HEK293 (cell line): ENCODE results near the gene TTL.

Experiments
- BCL11A ChIP-seq: fragments of 450-650 bp; formaldehyde crosslinking; IDR thresholded peaks from 2 replicates; pipeline ENCODE4 v1.5.1; 2016; ENCODE audit warnings: low read depth, missing biosample characterization, missing genetic modification characterization
- CTCF ChIP-seq: fragments of 450-650 bp; formaldehyde crosslinking; IDR thresholded peaks from 2 replicates; pipeline ENCODE4 v1.5.1; 2016; ENCODE audit warnings: missing biosample characterization, missing genetic modification characterization
- GLI2 ChIP-seq: fragments of 450-650 bp; formaldehyde crosslinking; IDR thresholded peaks from 2 replicates; pipeline ENCODE4; 2017; ENCODE audit warnings: missing biosample characterization, missing genetic modification characterization, low read depth, borderline replicate concordance
- KLF8 ChIP-seq: fragments of 450-650 bp; formaldehyde crosslinking; IDR thresholded peaks from 2 replicates; pipeline ENCODE4 v1.5.1; 2016; ENCODE audit warnings: missing biosample characterization, missing genetic modification characterization
- OVOL3 ChIP-seq: fragments of 450-650 bp; formaldehyde crosslinking; IDR thresholded peaks from 2 replicates; pipeline ENCODE4 v1.5.1; 2016; ENCODE audit warnings: missing biosample characterization, missing genetic modification characterization
- SCRT1 ChIP-seq: fragments of 450-650 bp; formaldehyde crosslinking; IDR thresholded peaks from 2 replicates; pipeline ENCODE4 v1.5.1; 2016; ENCODE audit warnings: missing biosample characterization, missing genetic modification characterization, borderline replicate concordance
- SETDB1 ChIP-seq: IDR thresholded peaks from one replicate; pipeline ENCODE4 v1.6.1; 2017; ENCODE audit warnings: mild to moderate bottlenecking, low read length, moderate library complexity, mixed read lengths; ENCODE audit not compliant: insufficient read length
- SP3 ChIP-seq: fragments of 450-650 bp; formaldehyde crosslinking; IDR thresholded peaks from 2 replicates; pipeline ENCODE4 v1.5.1; 2016; ENCODE audit warnings: missing biosample characterization, missing genetic modification characterization
- TRIM28 ChIP-seq: IDR thresholded peaks from 2 replicates; pipeline ENCODE4 v1.6.1; 2011; ENCODE audit warnings: low read length, control low read depth, borderline replicate concordance
- WT1 ChIP-seq: fragments of 450-650 bp; formaldehyde crosslinking; IDR thresholded peaks from 2 replicates; pipeline ENCODE4 v1.5.1; 2016; ENCODE audit warnings: missing biosample characterization, missing genetic modification characterization
- ZBTB26 ChIP-seq: fragments of 450-650 bp; formaldehyde crosslinking; optimal IDR thresholded peaks from 2 replicates; pipeline ENCODE3; 2016; ENCODE audit warnings: missing biosample characterization, mild to moderate bottlenecking, missing genetic modification characterization
- ZBTB48 ChIP-seq: fragments of 450-650 bp; formaldehyde crosslinking; IDR thresholded peaks from 2 replicates; pipeline ENCODE4 v1.5.1; 2016; ENCODE audit warnings: missing biosample characterization, missing genetic modification characterization
- ZFP3 ChIP-seq: fragments of 450-650 bp; formaldehyde crosslinking; IDR thresholded peaks from 2 replicates; pipeline ENCODE4 v1.5.1; 2016; ENCODE audit warnings: low read depth, missing biosample characterization, missing genetic modification characterization
- ZFP69B ChIP-seq: fragments of 450-650 bp; formaldehyde crosslinking; IDR thresholded peaks from 2 replicates; pipeline ENCODE4 v1.5.1; 2016; ENCODE audit warnings: missing biosample characterization, missing genetic modification characterization
- ZNF138 ChIP-seq: fragments of 450-650 bp; formaldehyde crosslinking; IDR thresholded peaks from 2 replicates; pipeline ENCODE4 v1.5.1; 2016; ENCODE audit warnings: missing biosample characterization, missing genetic modification characterization, borderline replicate concordance
- ZNF169 ChIP-seq: fragments of 450-650 bp; formaldehyde crosslinking; IDR thresholded peaks from 2 replicates; pipeline ENCODE4 v1.5.1; 2016; ENCODE audit warnings: missing biosample characterization, missing genetic modification characterization
- ZNF248 ChIP-seq: fragments of 450-650 bp; formaldehyde crosslinking; IDR thresholded peaks from 2 replicates; pipeline ENCODE4 v1.5.1; 2017; ENCODE audit warnings: missing biosample characterization, missing genetic modification characterization
- ZNF292 ChIP-seq: fragments of 450-650 bp; formaldehyde crosslinking; IDR thresholded peaks from 2 replicates; pipeline ENCODE4 v1.5.1; 2016; ENCODE audit warnings: low read depth, missing biosample characterization, missing genetic modification characterization, borderline replicate concordance
- ZNF350 ChIP-seq: fragments of 450-650 bp; formaldehyde crosslinking; IDR thresholded peaks from 2 replicates; pipeline ENCODE4 v1.5.0; 2017; ENCODE audit warnings: missing biosample characterization, mild to moderate bottlenecking, missing genetic modification characterization
- ZNF416 ChIP-seq: fragments of 450-650 bp; formaldehyde crosslinking; IDR thresholded peaks from 2 replicates; pipeline ENCODE4 v1.5.1; 2016; ENCODE audit warnings: missing biosample characterization, missing genetic modification characterization
- ZNF513 ChIP-seq: fragments of 450-650 bp; IDR thresholded peaks from 2 replicates; pipeline ENCODE4 v1.5.1; 2018; ENCODE audit warnings: missing biosample characterization, missing genetic modification characterization
- ZNF514 ChIP-seq: fragments of 450-650 bp; formaldehyde crosslinking; IDR thresholded peaks from 2 replicates; pipeline ENCODE4 v1.5.1; 2016; ENCODE audit warnings: missing biosample characterization, missing genetic modification characterization
- ZNF658 ChIP-seq: fragments of 450-650 bp; formaldehyde crosslinking; IDR thresholded peaks from 2 replicates; pipeline ENCODE4; 2016; ENCODE audit warnings: missing biosample characterization, missing genetic modification characterization
- ZNF707 ChIP-seq: fragments of 450-650 bp; formaldehyde crosslinking; IDR thresholded peaks from 2 replicates; pipeline ENCODE4 v1.5.1; 2016; ENCODE audit warnings: missing biosample characterization, missing genetic modification characterization
- ZNF785 ChIP-seq: fragments of 450-650 bp; formaldehyde crosslinking; IDR thresholded peaks from 2 replicates; pipeline ENCODE4 v1.5.1; 2016; ENCODE audit warnings: missing biosample characterization, missing genetic modification characterization
- ZNF837 ChIP-seq: fragments of 450-650 bp; formaldehyde crosslinking; IDR thresholded peaks from 2 replicates; pipeline ENCODE4 v1.5.1; 2016; ENCODE audit warnings: missing biosample characterization, missing genetic modification characterization
- TF ChIP-seq, protein P1 (sequence below): fragments of 450-650 bp; formaldehyde crosslinking; IDR thresholded peaks from 2 replicates; pipeline ENCODE4 v1.5.1; 2016; ENCODE audit warnings: missing biosample characterization, missing genetic modification characterization, borderline replicate concordance

The TTL gene

DNA sequence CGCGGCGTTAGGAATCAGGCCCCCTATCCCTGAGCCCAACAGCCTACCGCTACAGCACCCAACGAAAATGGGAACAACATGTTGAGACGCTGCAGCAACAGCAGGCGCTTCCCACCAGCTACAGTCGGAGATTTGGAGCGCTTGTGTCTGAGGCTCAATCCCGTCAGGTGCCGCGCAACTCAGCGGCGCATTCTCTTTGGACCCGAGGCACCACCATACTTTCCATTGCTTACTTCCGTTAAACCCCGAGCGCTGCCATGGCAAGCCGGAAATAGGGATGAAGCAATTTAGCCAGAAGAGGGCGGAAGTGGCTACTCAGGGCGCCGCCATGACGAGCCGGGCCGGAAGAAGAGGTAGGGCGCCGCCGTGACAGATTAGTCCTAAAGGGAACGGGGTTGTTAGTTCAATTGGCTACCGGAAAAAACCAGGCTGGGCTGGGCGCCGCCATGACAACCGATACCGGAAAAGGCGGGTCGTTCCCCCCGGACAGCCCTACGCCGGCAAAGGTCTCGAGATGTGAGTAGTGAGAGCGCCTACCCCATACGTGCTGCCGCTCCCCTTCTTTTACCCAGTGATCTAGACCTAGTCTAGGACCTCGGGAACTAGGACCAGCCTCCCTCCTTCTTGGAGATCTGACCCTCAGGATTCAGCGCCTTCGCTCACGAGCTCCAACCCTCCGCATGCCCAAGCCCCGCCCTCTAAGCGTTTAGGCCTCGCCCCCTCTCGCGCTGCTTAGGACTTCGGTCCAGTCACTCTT, 102.4 kb downstream of the TTL start, which contains the start of gene CHCHD5 (continued):
- TF ChIP-seq, protein P1, sequence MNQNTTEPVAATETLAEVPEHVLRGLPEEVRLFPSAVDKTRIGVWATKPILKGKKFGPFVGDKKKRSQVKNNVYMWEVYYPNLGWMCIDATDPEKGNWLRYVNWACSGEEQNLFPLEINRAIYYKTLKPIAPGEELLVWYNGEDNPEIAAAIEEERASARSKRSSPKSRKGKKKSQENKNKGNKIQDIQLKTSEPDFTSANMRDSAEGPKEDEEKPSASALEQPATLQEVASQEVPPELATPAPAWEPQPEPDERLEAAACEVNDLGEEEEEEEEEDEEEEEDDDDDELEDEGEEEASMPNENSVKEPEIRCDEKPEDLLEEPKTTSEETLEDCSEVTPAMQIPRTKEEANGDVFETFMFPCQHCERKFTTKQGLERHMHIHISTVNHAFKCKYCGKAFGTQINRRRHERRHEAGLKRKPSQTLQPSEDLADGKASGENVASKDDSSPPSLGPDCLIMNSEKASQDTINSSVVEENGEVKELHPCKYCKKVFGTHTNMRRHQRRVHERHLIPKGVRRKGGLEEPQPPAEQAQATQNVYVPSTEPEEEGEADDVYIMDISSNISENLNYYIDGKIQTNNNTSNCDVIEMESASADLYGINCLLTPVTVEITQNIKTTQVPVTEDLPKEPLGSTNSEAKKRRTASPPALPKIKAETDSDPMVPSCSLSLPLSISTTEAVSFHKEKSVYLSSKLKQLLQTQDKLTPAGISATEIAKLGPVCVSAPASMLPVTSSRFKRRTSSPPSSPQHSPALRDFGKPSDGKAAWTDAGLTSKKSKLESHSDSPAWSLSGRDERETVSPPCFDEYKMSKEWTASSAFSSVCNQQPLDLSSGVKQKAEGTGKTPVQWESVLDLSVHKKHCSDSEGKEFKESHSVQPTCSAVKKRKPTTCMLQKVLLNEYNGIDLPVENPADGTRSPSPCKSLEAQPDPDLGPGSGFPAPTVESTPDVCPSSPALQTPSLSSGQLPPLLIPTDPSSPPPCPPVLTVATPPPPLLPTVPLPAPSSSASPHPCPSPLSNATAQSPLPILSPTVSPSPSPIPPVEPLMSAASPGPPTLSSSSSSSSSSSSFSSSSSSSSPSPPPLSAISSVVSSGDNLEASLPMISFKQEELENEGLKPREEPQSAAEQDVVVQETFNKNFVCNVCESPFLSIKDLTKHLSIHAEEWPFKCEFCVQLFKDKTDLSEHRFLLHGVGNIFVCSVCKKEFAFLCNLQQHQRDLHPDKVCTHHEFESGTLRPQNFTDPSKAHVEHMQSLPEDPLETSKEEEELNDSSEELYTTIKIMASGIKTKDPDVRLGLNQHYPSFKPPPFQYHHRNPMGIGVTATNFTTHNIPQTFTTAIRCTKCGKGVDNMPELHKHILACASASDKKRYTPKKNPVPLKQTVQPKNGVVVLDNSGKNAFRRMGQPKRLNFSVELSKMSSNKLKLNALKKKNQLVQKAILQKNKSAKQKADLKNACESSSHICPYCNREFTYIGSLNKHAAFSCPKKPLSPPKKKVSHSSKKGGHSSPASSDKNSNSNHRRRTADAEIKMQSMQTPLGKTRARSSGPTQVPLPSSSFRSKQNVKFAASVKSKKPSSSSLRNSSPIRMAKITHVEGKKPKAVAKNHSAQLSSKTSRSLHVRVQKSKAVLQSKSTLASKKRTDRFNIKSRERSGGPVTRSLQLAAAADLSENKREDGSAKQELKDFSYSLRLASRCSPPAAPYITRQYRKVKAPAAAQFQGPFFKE (tag by site-specific recombination) = no peak
- TF ChIP-seq ZFP69B (tag by site-specific recombination) (no peak), OVOL3 (tag by site-specific recombination) (0 out of 2 replicates have a peak, but pooled peaks have one; percentile 14), ZNF350 (tag by site-specific recombination) (no peak), WT1 (tag by site-specific recombination) (no peak), ZNF658 (tag by site-specific recombination) (no peak), ZFP3 (tag by site-specific recombination) (no peak), ZNF513 (tag by site-specific recombination) (0 out of 2 replicates have a peak, but pooled peaks have one; percentile 41), ZNF707 (tag by site-specific recombination) (no peak), ZBTB48 (peak; percentile 31), ZNF514 (tag by site-specific recombination) (no peak), GLI2 (no peak), ZNF416 (tag by site-specific recombination) (no peak), ZNF248 (tag by site-specific recombination) (no peak), ZNF785 (tag by site-specific recombination) (no peak), ZNF169 (tag by site-specific recombination) (no peak), ZNF837 (tag by site-specific recombination) (no peak), ZBTB26 (tag by site-specific recombination) (peak; percentile 68), BCL11A (no peak), ZNF138 (tag by site-specific recombination) (no peak), SETDB1 (no peak), KLF8 (peak; percentile 37; the same call in 1 of the 2 replicates), ZNF292 (tag by site-specific recombination) (no peak), TRIM28 (no peak), CTCF (tag by site-specific recombination) (peak; percentile 77), SCRT1 (tag by site-specific recombination) (no peak), SP3 (tag by site-specific recombination) (peak; percentile 79)
